Fibroblast of pulmonary artery (primary cell): Measurements from ENCODE around the gene TRAM2.

Experiments
- DNase-seq: peaks from one replicate; pipeline ENCODE4 v3.0.0-alpha.2; 2010; ENCODE audit warnings: low read depth
- H3K4me3 ChIP-seq: replicated peaks from 2 replicates; pipeline ENCODE4 v1.5.1; 2011; ENCODE audit warnings: low read depth, mild to moderate bottlenecking, control low read depth, low read length, moderate library complexity
- TF ChIP-seq, protein P1 (sequence below): IDR thresholded peaks from 2 replicates; pipeline ENCODE4 v1.5.1; 2011; ENCODE audit warnings: mild to moderate bottlenecking, control low read depth, low read length, inconsistent platforms; ENCODE audit errors: missing control alignments

The TRAM2 gene

DNA sequence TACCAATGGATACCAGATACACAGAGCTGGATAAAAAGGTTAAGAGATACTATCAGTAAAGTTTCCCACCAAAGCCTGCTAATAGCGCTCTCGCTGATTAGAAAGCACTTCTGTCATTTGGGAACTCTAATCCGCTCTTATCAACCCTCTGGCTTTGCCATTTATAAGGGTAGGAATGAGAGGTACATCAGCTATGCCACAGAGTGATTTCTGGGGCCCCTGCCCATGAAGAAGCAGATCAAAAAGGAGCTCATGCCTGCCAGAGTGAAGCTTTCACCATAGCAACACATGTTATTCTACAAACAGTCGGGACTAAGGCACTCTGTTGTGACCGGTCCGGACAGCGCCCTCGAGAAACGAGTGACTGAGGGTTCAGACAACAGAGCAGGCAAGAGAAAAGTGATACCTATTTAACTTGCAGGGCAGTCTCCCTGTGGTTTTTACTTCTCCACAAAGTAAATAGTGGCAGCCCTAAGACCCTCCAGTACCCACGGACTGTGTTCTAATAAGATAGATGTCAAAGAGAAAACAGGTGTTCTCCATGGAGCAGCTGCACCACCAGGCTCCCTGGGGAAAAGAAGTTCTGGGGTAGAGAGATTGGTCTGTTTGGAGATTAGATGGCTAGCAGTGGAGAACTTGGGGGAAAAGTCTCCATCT, 5.6 kb downstream of the TRAM2 start:
- no peak for DNase-seq
- TF ChIP-seq, protein P1, sequence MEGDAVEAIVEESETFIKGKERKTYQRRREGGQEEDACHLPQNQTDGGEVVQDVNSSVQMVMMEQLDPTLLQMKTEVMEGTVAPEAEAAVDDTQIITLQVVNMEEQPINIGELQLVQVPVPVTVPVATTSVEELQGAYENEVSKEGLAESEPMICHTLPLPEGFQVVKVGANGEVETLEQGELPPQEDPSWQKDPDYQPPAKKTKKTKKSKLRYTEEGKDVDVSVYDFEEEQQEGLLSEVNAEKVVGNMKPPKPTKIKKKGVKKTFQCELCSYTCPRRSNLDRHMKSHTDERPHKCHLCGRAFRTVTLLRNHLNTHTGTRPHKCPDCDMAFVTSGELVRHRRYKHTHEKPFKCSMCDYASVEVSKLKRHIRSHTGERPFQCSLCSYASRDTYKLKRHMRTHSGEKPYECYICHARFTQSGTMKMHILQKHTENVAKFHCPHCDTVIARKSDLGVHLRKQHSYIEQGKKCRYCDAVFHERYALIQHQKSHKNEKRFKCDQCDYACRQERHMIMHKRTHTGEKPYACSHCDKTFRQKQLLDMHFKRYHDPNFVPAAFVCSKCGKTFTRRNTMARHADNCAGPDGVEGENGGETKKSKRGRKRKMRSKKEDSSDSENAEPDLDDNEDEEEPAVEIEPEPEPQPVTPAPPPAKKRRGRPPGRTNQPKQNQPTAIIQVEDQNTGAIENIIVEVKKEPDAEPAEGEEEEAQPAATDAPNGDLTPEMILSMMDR, result no peak
- H3K4me3 ChIP-seq, result no peak overlapping the region

DNA sequence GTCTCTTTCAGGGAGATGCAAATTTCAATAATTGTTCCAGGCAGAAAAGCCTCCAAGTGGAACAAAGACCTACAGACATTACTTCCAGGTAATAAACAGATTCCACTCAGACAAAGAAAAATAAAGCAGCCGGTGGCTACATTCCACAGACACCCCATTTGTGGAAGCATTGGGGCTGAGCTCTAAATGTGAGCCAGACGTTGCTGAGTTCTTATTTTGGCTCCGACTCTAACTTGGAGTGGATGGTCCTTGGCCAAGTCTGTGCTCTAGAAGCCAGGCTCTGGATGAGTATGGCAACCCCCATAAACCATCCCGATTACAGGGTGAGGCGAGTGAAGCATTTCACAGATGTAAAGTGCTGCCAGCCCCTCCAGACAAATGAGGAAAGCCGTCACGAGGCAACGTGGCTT, 6.6 kb downstream of the TRAM2 start:
- TF ChIP-seq, protein P1, result no peak
- H3K4me3 ChIP-seq, result no peak overlapping the region
- no peak for DNase-seq

DNA sequence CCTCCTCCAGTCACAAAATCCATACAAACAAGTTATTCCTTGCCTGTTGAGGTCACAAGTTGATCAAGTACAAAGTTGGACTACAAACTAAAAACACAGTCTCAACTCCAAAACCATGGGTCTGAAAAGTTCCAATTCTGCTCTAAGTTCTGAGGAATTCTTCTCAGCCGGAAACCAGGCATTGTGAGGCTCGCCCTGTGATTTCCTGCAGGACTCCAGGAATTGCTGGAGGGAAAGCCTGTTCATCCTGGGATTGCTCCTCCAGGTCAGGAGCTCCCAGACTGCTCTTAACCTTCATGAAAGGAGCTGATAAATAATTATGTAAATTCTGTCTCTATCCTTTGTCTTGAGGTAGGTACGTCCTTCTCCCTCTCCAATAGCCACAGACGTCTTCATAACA, 8.5 kb downstream of the TRAM2 start:
- TF ChIP-seq, protein P1, result no peak
- no peak overlapping the region for H3K4me3 ChIP-seq
- peak; percentile 43 for DNase-seq

DNA sequence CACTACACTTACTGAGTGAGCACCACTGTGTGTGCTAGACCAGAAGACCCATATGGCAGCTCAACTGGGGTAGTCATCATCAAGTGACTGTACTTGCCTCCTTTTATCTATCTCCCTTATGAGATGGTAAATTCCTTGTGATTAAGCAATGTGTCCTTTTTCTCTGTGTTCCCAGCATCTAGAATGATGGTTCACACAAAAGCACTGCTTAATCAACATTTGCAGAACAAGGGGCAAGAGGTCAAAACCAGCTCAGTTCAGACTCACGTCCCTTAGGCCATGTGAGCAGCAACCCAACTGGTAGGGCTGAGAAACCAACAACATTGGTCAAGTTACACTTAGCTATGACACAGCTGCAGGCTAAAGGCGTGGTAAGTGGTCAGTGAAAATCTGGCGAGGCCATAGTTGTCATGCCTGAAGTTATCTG, 10.0 kb downstream of the TRAM2 start:
- TF ChIP-seq, protein P1, result no peak
- no peak overlapping the region for H3K4me3 ChIP-seq
- DNase-seq, result peak; percentile 92

DNA sequence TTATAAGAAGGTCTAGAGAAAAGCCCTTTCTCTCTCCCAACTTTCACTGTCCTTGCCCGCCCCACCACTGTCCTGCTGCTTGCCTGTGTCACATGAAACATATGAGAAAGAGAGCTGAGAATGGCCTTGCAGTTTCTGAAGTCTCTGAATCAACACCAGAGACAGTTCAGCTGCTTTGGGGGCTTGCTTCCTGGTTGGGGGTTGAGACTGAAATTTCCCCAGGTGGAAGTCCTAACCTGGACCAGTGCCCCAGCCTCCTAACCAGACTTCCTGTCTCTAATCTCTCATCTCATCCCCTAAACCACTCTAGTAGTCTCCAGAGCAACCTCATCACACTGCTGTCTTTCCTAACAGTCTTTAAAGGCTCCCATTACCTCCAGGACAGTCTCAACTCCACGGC, 10.7 kb downstream of the TRAM2 start:
- no peak for DNase-seq
- TF ChIP-seq, protein P1, result no peak
- no peak overlapping the region for H3K4me3 ChIP-seq

DNA sequence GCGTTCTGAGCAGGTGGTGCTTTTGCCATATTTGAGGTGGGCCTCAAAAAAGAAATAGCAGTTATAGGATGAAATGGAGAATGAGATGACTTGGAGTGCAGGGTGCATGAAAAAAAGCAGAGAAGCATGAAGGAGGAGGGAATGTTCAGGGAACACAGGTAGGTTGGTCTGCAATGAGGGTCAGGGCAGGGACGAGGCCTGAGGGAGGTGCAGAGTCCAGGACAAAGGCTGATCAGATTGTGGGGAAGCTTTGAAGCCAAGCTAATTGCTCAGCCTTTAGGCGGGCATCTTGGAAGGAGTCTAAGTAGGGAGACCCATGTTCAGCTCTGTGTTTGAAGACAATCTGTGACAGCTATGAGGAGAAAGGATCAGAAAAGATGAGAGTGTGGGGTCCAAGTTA, 12.0 kb downstream of the TRAM2 start:
- no peak for DNase-seq
- no peak overlapping the region for H3K4me3 ChIP-seq
- TF ChIP-seq, protein P1, result no peak

DNA sequence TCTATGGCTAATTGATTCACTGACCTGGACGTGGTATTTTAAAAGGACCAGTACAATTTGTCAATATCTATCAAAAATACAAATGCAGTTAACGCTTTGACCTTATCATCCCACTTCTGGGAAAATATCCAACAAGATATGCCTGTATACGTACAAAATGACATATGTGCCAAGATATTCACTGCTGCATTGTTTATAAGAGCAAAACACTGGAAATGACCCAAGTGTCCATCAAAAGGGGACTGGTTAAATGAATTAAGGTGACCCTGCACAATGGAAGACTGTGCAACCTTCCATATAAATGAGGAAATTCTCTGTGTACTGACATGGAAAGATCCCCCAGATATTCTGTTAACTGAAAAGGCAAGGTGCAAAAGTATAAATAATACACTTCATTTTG, 13.9 kb downstream of the TRAM2 start:
- TF ChIP-seq, protein P1, result no peak
- peak; percentile 70 for DNase-seq
- H3K4me3 ChIP-seq, result no peak overlapping the region
